ENCODE results near the gene MCM3AP.
"Not testable (repeated sequence)": the region's sequence is repeated elsewhere in the genome, so short reads cannot be mapped to it uniquely, and the experiment has no call there.

Gene MCM3AP

DNA sequence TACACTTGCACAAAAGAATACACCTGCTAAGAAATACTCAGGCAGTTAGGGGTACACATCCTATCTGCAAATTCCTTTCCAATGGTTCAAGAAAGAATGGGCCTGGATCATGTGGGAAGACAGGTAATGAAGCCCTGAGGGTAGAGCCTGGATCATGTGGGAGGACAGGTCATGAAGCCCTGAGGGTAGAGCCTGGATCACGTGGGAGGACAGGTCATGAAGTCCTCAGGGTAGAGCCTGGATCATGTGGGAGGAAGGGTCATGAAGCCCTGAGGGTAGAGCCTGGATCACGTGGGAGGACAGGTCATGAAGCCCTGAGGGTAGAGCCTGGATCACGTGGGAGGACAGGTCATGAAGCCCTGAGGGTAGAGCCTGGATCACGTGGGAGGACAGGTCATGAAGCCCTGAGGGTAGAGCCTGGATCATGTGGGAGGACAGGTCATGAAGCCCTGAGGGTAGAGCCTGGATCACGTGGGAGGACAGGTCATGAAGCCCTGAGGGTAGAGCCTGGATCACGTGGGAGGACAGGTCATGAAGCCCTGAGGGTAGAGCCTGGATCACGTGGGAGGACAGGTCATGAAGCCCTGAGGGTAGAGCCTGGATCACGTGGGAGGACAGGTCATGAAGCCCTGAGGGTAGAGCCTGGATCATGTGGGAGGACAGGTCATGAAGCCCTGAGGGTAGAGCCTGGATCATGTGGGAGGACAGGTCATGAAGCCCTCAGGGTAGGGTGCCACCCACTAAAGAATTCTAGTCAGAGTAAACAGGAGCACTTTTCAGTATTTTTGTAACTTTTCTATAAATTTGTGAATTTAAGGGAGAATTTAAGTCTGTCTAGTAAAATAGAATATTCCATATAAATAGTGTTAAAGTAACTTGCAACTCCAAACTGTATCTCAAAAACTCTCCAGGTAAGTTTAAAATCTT, 84.3 kb downstream of the MCM3AP start:
- DNase-seq: not testable (repeated sequence)

DNA sequence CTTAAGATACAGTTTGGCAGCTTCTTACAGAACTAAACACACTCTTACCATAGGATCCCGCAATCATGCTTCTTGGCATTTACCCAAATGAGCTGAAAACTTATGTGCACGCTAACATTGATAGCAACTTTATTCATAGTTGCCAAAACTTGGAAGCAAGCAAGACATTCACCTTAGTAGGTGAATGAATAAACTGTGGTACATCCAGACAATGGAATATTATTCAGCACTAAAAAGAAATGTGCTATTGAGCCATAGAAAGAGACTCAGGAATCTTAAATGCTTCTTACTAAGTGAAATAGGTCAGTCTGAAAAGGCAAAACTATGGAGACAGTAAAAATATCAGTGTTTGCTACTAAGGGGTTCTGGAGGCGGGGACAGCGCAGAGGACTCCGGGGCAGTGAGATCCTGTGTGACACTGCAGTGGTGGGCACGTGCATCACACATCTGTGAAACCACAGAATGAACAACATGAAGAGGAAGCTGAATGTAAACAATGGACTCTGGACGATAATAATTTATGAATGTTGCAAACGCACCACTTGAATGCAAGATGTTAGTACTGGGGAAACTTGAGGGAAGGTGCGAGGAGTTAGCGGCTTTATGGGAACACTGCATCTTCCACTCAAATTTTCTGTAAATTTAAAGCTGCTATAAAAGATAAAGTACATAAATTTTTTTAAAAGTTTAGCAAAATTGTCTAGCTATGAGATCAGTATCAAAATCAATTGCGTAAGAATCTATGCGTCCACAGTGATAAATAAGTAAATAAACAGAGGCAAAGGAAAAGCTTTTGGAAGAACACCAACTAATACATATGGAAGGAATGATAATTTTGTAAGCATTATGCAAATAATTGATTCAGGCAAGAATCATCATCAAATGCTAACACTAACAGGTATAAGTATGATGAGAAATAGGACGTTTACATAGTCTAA, 85.7 kb downstream of the MCM3AP start:
- DNase-seq: no peak

DNA sequence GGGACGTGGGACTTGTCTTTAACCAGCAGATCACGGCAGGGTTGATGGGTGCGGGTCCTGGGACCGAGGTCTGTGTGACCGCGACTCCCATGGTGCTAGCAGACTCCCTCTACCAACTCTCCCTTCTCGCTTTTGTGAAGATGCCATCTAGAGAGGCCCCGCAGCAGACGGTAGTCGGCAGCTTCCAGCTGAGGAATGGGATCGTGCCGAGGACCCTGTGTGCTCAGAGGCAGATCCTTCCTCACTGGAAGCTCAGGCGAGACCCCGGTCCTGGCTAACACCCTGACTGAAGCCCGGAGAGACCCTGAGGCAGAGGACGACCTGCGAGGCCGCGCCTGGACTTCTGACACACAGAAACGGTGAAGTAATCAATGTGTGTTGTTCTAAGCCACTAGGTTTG, 88.7 kb downstream of the MCM3AP start:
- DNase-seq: no peak

DNA sequence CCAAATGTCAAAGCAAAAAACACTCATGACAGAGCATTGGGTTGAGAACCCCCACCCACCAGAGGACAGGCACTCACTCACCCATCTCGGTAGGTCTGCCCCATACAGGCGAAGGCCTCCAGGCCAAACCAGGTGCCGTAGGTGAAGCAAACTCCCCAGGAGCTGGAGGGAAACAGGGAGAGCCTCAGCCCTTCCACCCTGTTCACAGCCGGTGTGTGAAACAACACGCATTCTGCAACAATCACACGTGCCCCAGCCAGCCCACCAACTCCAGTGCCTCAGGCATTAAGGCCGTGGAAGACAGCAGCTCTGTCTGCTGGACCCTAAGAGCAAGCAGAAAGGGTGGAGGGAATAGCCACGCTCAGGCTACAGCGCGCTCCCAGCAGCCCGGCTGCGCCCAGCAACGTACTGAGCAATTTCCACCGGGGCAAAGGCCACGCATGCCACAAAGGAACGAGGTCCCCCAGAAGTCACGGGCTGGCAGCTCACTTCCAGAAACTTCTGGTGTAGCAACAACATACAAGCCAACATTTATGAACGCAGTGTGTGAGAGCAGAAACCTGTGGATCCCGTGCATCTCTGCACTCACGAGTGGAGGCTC, 89.7 kb downstream of the MCM3AP start:
- no peak for DNase-seq

- no peak for DNase-seq
Observed at GRCh38 chr21:46194374-46195334, 90.8 kb downstream of the MCM3AP start.

GRCh38 chr21:46193829-46194373, 91.5 kb downstream of the MCM3AP start:
- DNase-seq: no peak

GRCh38 chr21:46191686-46192575, 93.5 kb downstream of the MCM3AP start:
- DNase-seq: no peak

DNA sequence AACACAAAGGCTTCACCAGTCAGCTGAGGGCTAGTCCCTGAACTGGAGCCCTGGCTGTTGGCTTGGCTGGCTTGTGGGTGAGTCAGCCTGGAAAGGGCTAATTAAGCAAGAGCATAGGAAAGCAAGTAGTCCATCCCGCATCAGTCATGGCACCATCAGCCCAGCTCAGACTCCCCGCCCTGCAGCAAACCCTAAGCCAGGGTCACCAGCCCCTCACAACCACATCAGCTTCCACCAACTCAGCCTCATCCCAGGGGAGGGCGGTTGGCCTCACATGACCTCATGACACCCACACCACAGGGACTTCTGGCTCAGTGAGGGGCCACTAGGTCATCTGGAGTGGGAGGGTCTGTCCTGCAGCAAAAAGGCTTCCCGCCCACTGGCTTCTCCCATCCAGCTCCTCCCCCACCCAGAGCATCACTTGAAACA, 94.1 kb downstream of the MCM3AP start:
- DNase-seq: no peak

- DNase-seq: no peak
Observed at GRCh38 chr21:46190491-46191131, 94.8 kb downstream of the MCM3AP start.

DNA sequence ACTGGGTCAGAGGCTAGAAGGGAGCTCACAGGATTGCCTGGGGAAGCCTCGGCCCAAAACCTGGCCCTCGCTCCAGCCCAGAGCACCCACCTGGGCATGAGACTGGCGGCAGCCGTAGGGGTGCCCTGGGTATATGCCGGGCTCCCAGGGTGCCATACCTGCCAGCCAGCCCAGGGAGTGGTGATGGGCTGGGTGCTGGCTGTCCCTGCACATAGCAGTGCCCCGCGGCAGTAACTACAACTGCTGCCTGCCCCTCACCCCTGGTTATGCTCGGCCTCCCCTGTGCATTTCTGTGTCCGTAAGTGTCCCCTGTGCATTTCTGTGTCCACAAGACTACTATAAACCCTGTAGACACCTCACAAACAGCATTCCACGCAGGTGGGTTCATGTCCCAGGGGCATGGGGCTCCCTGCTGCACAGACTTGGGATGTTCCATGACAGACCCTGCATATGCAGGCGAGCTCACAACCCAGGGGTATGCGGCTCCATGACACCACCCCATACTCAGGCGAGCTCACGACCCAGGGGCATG, 95.4 kb downstream of the MCM3AP start:
- no peak for DNase-seq

GRCh38 chr21:46189213-46189958, 96.0 kb downstream of the MCM3AP start:
- DNase-seq: no peak

GRCh38 chr21:46188226-46189212, 96.9 kb downstream of the MCM3AP start:
- DNase-seq: no peak

DNA sequence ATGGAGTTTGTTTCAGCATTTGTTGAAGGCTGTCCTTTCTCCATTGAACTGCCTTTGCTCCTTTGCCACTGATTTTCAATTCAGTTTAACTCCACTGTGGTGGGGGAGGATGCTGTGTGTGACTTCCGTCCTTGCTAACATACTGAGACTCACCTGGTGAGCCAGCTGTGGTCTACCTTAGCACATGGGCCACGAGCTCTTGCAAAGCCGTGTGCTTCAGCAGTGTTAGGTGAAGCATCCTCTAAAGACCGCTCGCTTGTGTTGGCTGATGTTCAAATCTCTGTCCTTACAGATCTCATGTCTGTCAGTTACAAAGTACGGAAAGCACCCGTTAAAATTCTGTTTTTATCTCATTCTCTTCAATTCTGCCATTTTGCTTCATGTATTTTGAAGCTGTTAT, 97.6 kb downstream of the MCM3AP start:
- DNase-seq: no peak

DNA sequence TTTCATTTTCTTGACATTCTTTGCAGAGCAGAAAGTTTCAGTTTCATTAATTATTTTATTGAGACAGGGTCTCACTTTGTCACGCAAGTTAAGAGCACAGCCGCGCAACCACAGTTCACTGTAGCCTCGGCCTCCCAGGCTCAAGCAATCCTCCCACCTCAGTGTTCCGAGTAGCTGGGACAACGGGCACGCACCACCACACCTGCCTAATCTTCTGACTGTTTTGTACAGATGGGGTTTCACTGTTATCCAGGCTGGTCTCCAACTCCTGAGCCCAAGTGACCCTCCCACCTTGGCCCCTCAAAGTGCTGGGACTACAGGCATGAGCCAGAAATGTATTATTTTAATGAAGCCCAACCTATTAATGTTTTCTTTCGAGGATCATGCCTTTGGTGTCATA, 98.2 kb downstream of the MCM3AP start:
- no peak for DNase-seq

DNA sequence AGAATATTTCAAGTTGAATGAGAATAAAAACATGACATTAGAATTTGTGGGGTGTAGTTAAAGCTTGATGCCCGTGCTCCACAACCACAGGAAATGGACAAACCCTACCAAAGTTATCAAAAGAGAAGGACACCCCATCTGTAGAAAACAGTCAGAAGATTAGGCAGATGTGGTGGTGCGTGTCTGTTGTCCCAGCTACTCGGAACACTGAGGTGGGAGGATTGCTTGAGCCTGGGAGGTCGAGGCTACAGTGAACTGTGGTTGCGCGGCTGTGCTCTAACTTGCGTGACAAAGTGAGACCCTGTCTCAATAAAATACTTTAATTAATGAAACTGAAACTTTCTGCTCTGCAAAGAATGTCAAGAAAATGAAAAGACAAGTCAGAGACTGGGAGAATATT, 99.7 kb downstream of the MCM3AP start:
- no peak for DNase-seq
